Central memory CD8-positive, alpha-beta T cell (primary cell): ENCODE data around the gene FLOT2.

ENCODE experiments used
- ATAC-seq: fragments of 150-1000 bp; cut with Tn5 transposase; replicated peaks from 2 replicates; pipeline ENCODE4 v1.10.0; 2022; ENCODE audit warnings: mild to moderate bottlenecking, moderate FRiP score, moderate number of reproducible peaks; ENCODE audit not compliant: poor library complexity, severe bottlenecking; ENCODE audit errors: extremely low read depth
- DNase-seq, 2 donors: peaks; one replicate each; pipeline ENCODE4 v3.0.0; 2021; ENCODE audit warnings: low spot score in 2 of 2
- H3K27ac Mint-ChIP-seq: one replicate; pipeline ENCODE4 v1.8.0; 2022; ENCODE audit warnings: low read depth, mild to moderate bottlenecking, moderate library complexity, mixed read lengths
- H3K27me3 Mint-ChIP-seq: one replicate; pipeline ENCODE4 v1.8.0; 2022; ENCODE audit warnings: mixed read lengths
- H3K36me3 Mint-ChIP-seq: one replicate; pipeline ENCODE4 v1.8.0; 2022; ENCODE audit warnings: mild to moderate bottlenecking, moderate library complexity, mixed read lengths; ENCODE audit not compliant: insufficient read depth
- H3K4me1 Mint-ChIP-seq: one replicate; pipeline ENCODE4 v1.8.0; 2022; ENCODE audit warnings: mixed read lengths
- H3K4me3 Mint-ChIP-seq: one replicate; pipeline ENCODE4 v1.8.0; 2022; ENCODE audit warnings: mild to moderate bottlenecking, moderate library complexity, mixed read lengths
- H3K9me3 Mint-ChIP-seq: one replicate; pipeline ENCODE4 v1.8.0; 2022; ENCODE audit warnings: mixed read lengths

The FLOT2 gene

DNA sequence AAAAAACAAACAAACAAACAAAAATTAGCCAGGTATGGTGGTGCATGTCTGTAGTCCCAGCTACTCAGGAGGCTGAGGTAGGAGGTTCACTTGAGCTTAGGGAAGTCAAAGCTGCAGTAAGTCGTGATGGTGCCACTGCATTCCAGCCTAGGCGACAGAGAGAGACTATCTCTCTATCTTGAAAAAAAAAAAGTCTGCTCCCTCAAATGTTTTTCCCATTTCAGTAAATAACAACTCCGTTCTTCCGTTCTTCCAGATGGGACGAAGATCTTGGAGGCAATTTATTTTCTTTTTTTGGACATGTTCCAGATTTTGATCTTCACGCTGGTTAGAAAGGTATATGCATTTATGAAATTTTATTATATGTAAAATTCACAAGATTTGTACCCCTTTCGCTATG, 23.7 kb downstream of the FLOT2 start:
- peaks cover 5% of the 10 kb centered on the region for H3K36me3 Mint-ChIP-seq
- no peak overlapping the region for H3K27ac Mint-ChIP-seq
- ATAC-seq: no peak

DNA sequence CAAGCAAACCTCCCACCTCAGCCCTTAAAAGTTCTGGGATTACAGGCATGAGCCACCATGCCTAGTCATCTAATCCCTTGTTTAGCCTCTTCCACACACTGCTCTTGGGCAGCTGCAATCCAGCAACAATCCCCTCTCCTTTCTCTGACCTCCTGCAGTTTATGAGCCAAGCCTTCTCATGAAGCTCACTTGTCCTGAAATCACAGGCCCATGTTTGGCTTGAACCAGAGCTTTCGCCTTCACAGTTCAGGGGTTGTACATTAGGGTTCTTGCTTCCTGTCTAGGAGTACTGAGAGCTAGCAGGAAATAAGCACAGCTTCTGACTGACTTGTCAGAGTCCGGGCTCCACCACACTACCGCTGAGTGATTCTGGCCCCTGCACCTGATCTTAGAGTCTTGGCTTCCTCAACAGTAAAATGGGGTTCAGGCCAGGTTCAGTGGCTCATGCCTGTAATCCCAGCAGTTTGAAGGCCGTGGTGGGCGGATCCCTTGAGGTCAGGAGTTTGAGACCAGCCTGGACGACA, 26.4 kb downstream of the FLOT2 start:
- Mint-ChIP-seq H3K9me3 (no peaks in the 10 kb centered on the region), H3K27me3 (no peaks in the 10 kb centered on the region), H3K27ac (peak overlapping the region; percentile 78), H3K36me3 (no peaks in the 10 kb centered on the region), H3K4me3 (peak overlapping the region; percentile 11), H3K4me1 (peaks cover 18% of the 10 kb centered on the region)
- ATAC-seq (peak; percentile 99), DNase-seq (peak in 1 of 2 donors; percentile 15)

More for the DNA sequence above, 23.7 kb downstream of the FLOT2 start:
- Mint-ChIP-seq H3K4me1 (peaks cover 22% of the 10 kb centered on the region), H3K27me3 (no peaks in the 10 kb centered on the region), H3K4me3 (no peak overlapping the region), H3K9me3 (no peaks in the 10 kb centered on the region)
- DNase-seq: no peak

DNA sequence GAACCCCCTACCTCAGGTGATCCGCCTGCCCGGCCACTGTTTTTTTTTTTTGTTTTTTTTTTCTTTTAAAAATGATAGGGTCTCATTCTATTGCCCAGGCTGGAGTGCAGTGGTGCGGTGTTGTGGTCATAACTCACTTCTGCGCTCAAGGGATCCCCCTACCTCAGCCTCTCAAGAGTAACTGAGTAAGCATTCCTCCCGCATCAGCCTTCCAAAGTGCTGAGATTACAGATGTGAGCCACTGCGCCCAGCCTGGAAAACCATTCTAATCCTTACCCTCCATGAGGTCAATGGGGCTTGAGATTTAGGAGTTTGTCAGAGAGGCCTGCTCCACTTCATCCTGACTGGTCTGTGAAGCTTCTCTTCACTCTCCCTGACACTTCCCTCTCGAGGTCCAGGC, 30.3 kb downstream of the FLOT2 start:
- H3K27ac Mint-ChIP-seq: no peak overlapping the region
- H3K36me3 Mint-ChIP-seq: no peaks in the 10 kb centered on the region

DNA sequence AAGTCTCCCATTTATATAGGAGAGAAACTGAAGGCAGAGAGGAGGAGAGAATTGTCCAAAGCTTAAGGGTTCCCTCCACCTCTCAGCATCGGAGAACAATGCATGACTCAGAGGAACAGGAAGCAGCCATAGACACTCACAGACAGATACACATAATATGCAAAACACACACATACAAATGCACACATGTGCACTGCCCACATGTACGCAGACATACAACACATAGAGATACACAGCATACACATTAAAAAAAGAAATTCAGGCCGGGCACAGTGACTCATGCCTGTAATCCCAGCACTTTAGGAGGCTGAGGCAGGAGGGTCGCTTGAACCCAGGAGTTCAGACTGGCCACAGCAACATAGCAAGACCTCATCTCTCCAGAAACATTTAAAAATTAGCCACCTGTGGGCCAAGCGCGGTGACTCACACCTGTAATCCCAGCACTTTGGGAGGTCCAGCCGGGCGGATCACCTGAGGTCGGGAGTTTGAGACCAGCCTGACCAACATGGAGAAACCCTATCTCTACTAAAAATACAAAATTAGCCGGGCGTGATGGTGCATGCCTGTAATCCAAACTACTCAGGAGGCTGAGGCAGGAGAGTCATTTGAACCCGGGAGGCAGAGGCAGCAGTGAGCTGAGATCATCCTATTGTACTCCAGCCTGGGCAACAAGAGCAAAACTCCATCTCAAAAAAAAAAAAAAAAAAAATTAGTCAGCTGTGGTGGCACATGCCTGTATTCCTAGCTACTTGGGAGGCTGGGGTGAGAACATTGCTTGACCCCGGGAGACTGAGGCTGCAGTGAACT, 31.4 kb downstream of the FLOT2 start:
- ATAC-seq (no peak), DNase-seq (no peak)
- H3K27me3 Mint-ChIP-seq: no peaks in the 10 kb centered on the region
- no peak overlapping the region for H3K27ac Mint-ChIP-seq
- H3K4me3 Mint-ChIP-seq: no peak overlapping the region
- H3K4me1 Mint-ChIP-seq: peaks cover 9% of the 10 kb centered on the region
- no peaks in the 10 kb centered on the region for H3K9me3 Mint-ChIP-seq
- peaks cover 4% of the 10 kb centered on the region for H3K36me3 Mint-ChIP-seq

More for the DNA sequence above, 30.3 kb downstream of the FLOT2 start:
- H3K27me3 Mint-ChIP-seq: no peaks in the 10 kb centered on the region
- H3K9me3 Mint-ChIP-seq: no peaks in the 10 kb centered on the region
- peaks cover 11% of the 10 kb centered on the region for H3K4me1 Mint-ChIP-seq
- ATAC-seq (no peak), DNase-seq (no peak)
- no peak overlapping the region for H3K4me3 Mint-ChIP-seq

DNA sequence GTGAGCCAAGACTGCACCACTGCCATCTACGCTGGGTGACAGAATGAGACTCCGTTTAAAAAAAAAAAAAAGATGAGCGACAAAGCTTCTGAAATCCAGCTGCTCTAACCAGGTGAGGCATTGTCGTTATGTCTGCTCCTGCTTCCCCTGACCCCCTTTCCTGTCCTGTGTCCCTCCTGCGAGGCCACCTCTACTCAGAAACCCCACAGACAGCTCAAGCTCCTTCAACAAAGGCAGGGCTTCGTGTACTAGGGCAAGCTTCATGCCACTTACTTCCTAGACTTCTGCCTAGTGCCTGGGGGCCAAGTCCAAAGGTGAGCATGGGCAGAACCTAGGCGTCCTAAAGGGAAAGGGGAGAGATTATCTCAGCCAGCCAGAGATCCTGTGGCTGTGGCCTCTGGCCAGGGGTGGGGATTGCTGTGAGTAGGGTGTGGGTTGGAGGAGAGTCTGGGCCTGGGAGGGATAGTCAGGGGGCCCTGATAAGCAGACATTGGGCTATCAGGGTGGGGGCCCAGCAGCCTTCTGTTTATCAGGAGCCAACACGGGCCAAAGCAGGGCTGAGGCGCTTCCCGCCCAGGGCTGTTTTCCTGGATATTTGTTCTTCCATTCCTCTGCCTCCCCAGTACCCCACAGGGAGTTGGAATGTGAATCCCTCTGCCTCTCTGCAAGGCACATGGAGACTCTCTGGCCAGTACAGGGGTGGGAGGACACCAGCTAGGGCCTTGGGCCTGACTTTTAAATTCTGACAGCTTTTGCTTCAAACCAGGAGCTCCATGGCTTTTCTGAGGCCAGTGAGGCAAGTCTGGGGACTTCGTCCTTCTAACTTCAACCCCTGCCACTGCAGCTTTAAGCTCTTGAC, 32.3 kb downstream of the FLOT2 start:
- ATAC-seq: no peak
- Mint-ChIP-seq H3K27ac (no peak overlapping the region), H3K4me1 (peaks cover 5% of the 10 kb centered on the region), H3K36me3 (peaks cover 6% of the 10 kb centered on the region), H3K9me3 (no peaks in the 10 kb centered on the region), H3K4me3 (no peak overlapping the region), H3K27me3 (no peaks in the 10 kb centered on the region)
- no peak for DNase-seq

DNA sequence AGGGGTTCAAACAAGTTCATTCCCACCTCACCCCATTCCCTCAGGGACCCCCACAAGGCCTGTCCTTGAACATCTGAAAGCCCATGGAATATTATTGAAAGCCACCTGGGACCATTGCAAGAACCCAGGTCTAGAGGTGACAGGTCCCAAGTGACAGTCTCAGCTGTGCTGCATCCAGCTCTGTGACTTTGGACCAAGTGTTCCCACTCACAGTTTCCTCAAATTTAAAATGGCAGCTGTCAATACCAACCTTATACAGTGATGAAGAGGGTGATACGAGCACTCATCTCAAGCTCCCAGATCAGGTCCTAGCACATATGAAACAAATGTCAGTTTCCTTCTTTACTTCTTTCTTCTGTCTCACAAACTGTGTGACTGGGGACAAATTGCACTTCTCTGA, 33.6 kb downstream of the FLOT2 start:
- Mint-ChIP-seq H3K27me3 (no peaks in the 10 kb centered on the region), H3K4me3 (no peak overlapping the region), H3K9me3 (no peaks in the 10 kb centered on the region), H3K36me3 (peaks cover 15% of the 10 kb centered on the region), H3K4me1 (peaks cover 5% of the 10 kb centered on the region), H3K27ac (no peak overlapping the region)
- ATAC-seq: no peak
- no peak for DNase-seq

DNA sequence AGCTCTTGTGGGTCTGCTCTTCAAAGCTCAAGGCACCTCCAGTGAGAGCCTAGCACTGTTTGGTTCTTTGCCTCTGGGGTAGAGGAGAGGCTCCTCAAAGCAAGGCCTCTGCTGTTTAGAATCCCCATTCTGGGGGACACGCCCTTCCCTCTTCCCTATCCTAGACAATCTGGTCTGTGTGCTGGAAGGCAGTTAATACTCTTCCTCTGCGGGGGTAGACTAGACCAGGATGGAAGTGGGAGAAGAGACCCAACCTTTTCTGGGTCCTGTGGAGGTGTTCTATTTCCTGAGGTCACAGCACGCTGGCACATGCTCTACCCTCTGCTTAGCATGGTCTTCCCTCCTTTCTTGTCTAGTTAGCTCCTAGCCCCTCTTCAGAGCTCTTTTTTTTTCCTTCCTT, 35.0 kb downstream of the FLOT2 start:
- H3K27ac Mint-ChIP-seq: no peak overlapping the region

DNA sequence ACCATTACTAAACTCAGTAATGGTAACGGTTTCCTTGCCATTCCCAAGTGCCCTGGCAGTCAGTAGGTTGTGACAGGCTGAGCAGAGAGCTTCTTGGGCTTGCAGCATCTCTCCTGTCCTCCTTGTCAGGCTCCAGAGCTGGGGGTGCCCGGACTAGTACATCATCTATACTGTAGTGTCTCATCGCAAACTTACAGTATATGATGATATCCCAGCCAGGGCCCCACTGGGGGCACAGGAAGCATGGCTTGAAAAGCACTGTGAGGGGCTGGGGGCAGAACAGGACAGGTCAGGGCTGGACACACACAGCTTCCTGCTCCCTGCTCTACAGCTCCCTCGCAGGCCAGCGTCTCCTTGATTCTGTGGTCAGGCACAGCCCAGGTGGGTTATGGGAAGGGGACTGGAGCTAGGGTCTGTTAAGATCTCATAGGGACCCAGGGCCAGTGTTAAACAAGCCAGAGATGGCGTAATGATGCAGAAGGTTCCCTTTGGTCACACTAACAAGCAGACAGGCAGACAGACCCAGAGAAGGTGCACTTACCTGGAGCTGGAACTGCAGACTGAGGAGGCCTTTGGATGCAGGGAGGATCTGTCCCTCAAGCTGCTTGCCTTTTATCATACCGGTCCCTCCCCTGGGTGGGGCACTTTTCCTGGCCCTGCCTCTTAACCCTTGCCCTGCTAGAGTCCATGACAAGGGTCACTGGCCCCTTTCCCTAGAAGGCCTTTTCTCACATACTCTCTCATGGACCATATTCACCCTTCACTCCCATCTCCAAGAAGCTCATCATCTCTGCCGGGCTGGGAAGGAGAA, 35.9 kb downstream of the FLOT2 start:
- Mint-ChIP-seq H3K9me3 (no peaks in the 10 kb centered on the region), H3K27ac (no peak overlapping the region), H3K4me1 (peaks cover 5% of the 10 kb centered on the region), H3K36me3 (peaks cover 22% of the 10 kb centered on the region), H3K4me3 (no peak overlapping the region), H3K27me3 (no peaks in the 10 kb centered on the region)
- no peak for DNase-seq
- no peak for ATAC-seq

More for the DNA sequence above, 35.0 kb downstream of the FLOT2 start:
- Mint-ChIP-seq H3K4me1 (peaks cover 5% of the 10 kb centered on the region), H3K4me3 (no peak overlapping the region), H3K27me3 (no peaks in the 10 kb centered on the region), H3K36me3 (peaks cover 22% of the 10 kb centered on the region), H3K9me3 (no peaks in the 10 kb centered on the region)
- ATAC-seq (no peak), DNase-seq (no peak)

DNA sequence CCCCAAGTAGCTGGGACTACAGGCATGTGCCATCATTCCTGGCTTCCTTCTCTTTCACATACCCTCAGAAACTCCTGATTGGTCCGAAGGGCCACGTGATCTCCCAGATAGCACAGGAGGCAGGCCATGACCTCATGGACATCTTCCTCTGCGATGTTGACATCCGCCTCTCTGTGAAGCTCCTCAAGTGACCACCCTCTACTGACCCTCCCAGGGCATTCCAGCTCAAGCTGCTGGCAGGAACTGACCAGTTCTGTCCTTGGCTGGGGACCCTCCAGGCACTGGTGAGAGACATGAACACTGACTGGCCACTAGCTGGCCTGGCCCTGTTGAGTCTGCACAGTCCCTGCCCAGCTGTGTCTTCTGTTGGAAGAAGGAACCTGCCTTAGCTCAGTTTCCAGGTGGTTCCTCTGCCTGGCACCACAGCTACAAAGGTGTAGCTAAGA, 37.1 kb downstream of the FLOT2 start:
- no peak overlapping the region for H3K4me3 Mint-ChIP-seq
- H3K36me3 Mint-ChIP-seq: peaks cover 22% of the 10 kb centered on the region
- no peak for DNase-seq
- no peaks in the 10 kb centered on the region for H3K27me3 Mint-ChIP-seq
- H3K4me1 Mint-ChIP-seq: peaks cover 6% of the 10 kb centered on the region
- no peak overlapping the region for H3K27ac Mint-ChIP-seq
- no peak for ATAC-seq
- H3K9me3 Mint-ChIP-seq: no peaks in the 10 kb centered on the region

DNA sequence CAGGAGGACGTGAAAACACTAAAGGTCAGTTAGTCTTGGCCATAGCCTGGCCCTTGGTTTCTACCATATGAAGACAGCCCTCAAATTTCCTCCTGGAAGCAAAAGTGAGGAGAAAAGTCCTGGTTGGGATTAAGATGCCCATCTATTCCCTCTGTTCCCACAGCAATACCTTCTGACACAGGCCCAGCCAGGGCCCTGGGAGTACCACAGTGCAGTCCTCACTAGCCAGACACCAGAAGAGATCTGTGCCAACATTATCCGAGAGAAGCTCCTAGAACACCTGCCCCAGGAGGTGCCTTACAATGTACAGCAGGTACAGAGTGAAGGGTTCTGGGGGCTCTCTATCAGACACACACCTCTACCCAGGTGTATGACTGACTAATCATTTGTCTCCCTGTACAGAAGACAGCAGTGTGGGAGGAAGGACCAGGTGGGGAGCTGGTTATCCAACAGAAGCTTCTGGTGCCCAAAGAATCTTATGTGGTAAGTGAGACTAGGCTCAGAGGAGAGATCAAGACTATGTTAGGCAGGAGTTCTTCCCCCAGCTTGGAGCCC, 38.7 kb downstream of the FLOT2 start:
- peaks cover 16% of the 10 kb centered on the region for H3K4me1 Mint-ChIP-seq
- H3K4me3 Mint-ChIP-seq: no peak overlapping the region
- H3K9me3 Mint-ChIP-seq: no peaks in the 10 kb centered on the region
- H3K27me3 Mint-ChIP-seq: no peaks in the 10 kb centered on the region
- DNase-seq (no peak), ATAC-seq (no peak)
- peaks cover 26% of the 10 kb centered on the region for H3K36me3 Mint-ChIP-seq
- H3K27ac Mint-ChIP-seq: no peak overlapping the region

DNA sequence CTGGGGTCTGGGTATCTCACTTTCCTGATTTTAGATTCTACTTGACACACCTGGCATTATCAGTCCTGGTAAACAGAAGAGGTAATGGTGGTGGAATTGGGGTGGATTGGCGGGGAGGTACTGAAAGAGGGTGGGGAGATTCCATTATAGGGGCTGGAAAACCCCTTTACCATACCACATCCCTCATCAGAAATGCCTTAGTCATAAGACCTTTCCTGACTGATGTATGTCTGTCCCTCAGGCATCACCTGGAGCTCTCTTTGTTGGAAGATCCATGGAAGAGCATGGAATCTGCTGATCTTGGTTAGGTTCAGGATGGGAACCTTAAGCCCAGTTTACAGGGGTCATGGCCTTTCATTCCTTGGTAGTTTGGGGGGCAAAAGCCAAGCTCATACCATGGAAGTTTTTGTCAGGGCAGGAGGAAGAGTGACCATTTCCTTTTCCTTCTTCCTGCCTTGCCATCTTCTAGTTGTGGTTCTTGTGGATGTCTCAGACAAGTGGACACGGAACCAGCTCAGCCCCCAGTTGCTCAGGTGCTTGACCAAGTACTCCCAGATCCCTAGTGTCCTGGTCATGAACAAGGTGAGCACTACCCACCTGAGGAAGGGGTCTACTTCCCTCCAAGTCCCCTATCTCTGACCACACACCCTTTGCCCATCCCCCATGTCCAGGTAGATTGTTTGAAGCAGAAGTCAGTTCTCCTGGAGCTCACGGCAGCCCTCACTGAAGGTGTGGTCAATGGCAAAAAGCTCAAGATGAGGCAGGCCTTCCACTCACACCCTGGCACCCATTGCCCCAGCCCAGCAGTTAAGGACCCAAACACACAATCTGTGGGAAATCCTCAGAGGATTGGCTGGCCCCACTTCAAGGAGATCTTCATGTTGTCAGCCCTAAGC, 39.4 kb downstream of the FLOT2 start:
- H3K27ac Mint-ChIP-seq: no peak overlapping the region
- ATAC-seq (no peak), DNase-seq (no peak)
- peaks cover 16% of the 10 kb centered on the region for H3K4me1 Mint-ChIP-seq
- no peaks in the 10 kb centered on the region for H3K9me3 Mint-ChIP-seq
- peaks cover 26% of the 10 kb centered on the region for H3K36me3 Mint-ChIP-seq
- no peaks in the 10 kb centered on the region for H3K27me3 Mint-ChIP-seq
- no peak overlapping the region for H3K4me3 Mint-ChIP-seq
